ENCODE data around the gene ZBTB12. TPM values are rescaled to one million over a fixed set of nuclear protein-coding genes. Genes with fewer than 3 reads are reported as not detected.

The ZBTB12 gene
- total and polyA plus RNA-seq, 10 donors: 1.3 to 4.6 (median 3.9) TPM

GRCh38 chr6:31888276-31889258 is 13.3 kb downstream of the ZBTB12 start:
- TF ChIP-seq CTCF (IDR thresholded peaks at IDR 0.05 in 8 of 11, conservative IDR thresholded peaks at IDR 0.05 in 3 of 11): peak in 10 of 11 experiments; percentile 24 to 83 (median 59)
- TF ChIP-seq POLR2A (IDR thresholded peaks at IDR 0.05): no peak
- TF ChIP-seq POLR2AphosphoS5 (IDR thresholded peaks at IDR 0.05): peak in 1 of 3 donors; percentile 54
- Histone ChIP-seq H3K27ac (no peak overlapping the region), H3K4me1 (peaks cover 0 to 8% (median 0%) of the 10 kb centered on the region in 6 donors), H3K27me3 (replicated peaks in 1 of 7) (no peaks in the 10 kb centered on the region), H3K4me3 (no peak overlapping the region), H3K9me3 (no peaks in the 10 kb centered on the region), H3K36me3 (peaks cover 7 to 100% (median 84%) of the 10 kb centered on the region in 6 donors)
- intact Hi-C loops (cut with DNase I; ENCODE audit: low total_unique reads): no loop called here
- 81 to 90% (median 84%) methylated on average over 30 to 43 of the region's 43 CpGs for WGBS, 5 donors
- peak; percentile 84 for DNase-seq

DNA sequence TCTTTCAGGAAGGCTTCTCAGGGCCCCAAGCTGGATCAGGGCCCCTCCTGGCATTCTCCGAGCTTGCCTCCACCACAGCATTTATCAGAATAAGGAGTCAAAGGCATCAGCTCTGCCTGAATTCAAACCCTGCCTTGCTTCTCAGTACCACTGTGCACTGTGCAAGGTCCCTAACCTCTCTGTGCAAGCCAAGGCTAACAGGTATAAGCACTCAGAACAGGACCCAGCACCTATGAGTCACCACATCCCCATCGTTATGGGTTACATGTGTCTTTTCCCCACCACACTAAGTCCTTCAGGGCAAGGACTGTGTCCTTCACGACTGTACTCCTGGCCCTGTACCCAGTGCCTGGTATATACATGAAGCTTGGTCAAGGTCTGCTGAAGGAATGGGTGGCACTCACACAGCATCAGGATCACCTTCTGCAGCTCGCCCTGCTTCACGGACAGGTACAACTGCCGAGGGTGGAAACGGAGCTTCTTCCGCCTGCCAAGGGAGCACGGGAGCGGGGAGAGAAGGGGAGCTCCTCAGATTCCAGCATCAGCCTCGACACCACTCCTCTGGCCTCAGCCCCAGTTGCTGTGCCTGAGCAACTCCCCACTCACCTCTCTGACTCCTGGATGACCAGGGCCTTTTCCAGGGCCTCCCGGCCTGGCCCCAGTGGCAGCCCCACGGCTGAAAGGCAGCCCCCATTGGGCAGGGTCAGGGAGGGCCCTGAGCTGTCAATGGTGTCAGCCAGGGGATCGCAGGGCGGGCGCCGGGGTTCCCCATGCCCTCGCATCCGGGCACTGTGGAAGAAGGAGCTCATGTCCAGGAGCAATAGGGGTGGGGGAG is 14.5 kb downstream of the ZBTB12 start:
- no peak for DNase-seq
- Histone ChIP-seq H3K36me3 (peaks cover 7 to 100% (median 84%) of the 10 kb centered on the region in 6 donors), H3K27ac (no peak overlapping the region), H3K9me3 (no peaks in the 10 kb centered on the region), H3K27me3 (replicated peaks in 1 of 7) (no peaks in the 10 kb centered on the region), H3K4me1 (peaks cover 0 to 8% (median 0%) of the 10 kb centered on the region in 6 donors), H3K4me3 (no peak overlapping the region)
- intact Hi-C loops (cut with DNase I; ENCODE audit: low total_unique reads): no loop called here
- WGBS, 5 donors: 93 to 96% (median 95%) methylated on average over 11 to 19 of the region's 19 CpGs
- no peak for TF ChIP-seq POLR2AphosphoS5 (IDR thresholded peaks at IDR 0.05)
- TF ChIP-seq CTCF (IDR thresholded peaks at IDR 0.05 in 8 of 11, conservative IDR thresholded peaks at IDR 0.05 in 3 of 11): no peak
- TF ChIP-seq POLR2A (IDR thresholded peaks at IDR 0.05): no peak

DNA sequence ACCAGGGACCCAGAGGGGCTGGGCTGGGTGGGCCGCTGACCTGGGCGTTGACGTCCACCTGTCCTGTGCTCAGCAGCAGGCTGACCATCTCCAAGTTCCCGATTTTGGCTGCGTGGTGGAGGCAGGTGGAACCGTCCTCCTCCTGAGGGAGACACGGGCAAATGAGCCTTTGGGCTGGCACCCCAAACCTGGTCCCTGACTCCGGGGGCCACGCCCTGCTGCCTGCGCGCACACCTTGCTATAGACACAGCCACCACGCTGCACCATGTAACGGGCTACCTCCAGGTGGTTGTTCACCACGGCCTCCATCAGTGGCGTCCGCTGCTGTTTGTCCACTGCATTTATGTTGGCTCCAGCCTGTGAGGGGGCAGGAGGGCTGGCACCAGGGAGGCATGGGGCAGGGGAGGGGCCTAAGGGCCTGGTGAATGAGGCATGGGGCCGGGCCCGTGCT is 15.3 kb downstream of the ZBTB12 start:
- no peak overlapping the region for H3K4me3 ChIP-seq
- H3K27me3 ChIP-seq (replicated peaks in 1 of 7): no peaks in the 10 kb centered on the region
- no peak overlapping the region for H3K27ac ChIP-seq
- peaks cover 7 to 100% (median 85%) of the 10 kb centered on the region in 6 donors for H3K36me3 ChIP-seq
- WGBS, 5 donors: 89 to 98% (median 97%) methylated on average over 8 to 18 of the region's 18 CpGs
- DNase-seq: no peak
- H3K9me3 ChIP-seq: no peaks in the 10 kb centered on the region
- TF ChIP-seq POLR2AphosphoS5 (IDR thresholded peaks at IDR 0.05) (peak in 2 of 3 donors; percentile 22 to 43), POLR2A (IDR thresholded peaks at IDR 0.05) (no peak)
- peaks cover 0 to 8% (median 0%) of the 10 kb centered on the region in 6 donors for H3K4me1 ChIP-seq
- intact Hi-C loops (cut with DNase I; ENCODE audit: low total_unique reads): no loop called here

DNA sequence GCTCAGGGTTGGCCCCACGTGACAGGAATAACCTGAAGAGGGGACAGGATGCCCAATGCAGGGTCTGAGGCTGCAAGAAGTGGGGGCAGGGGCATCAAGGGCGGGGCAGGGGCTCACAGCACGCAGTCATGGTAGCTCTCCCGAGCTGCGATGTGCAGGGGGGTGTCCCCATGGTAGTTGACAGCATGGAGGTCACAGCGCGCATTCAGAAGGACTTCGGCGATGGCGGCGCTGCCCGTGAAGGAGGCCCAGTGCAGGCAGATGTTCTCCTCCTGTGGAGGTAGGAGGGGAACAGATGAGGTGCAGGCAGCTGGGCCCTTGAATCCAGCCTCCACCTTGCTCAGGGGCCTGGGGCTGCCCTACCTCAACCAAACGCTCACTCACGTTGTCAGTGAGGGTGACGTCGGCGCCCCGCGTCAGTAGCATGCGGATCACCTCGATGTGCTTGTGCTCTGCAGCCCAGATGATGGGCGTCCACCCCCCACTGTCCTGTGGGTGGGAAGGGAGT is 17.3 kb downstream of the ZBTB12 start:
- DNase-seq: no peak
- Histone ChIP-seq H3K27me3 (replicated peaks in 1 of 7) (no peaks in the 10 kb centered on the region), H3K4me3 (no peak overlapping the region), H3K4me1 (peaks cover 0 to 8% (median 0%) of the 10 kb centered on the region in 6 donors), H3K27ac (no peak overlapping the region), H3K36me3 (peaks cover 7 to 100% (median 98%) of the 10 kb centered on the region in 6 donors), H3K9me3 (no peaks in the 10 kb centered on the region)
- intact Hi-C loops (cut with DNase I; ENCODE audit: low total_unique reads): no loop called here
- peak in 1 of 3 donors; percentile 33 for TF ChIP-seq POLR2AphosphoS5 (IDR thresholded peaks at IDR 0.05)
- no peak for TF ChIP-seq CTCF (IDR thresholded peaks at IDR 0.05 in 8 of 11, conservative IDR thresholded peaks at IDR 0.05 in 3 of 11)
- TF ChIP-seq POLR2A (IDR thresholded peaks at IDR 0.05): no peak
- 93 to 97% (median 96%) methylated on average over 21 to 22 of the region's 22 CpGs for WGBS, 5 donors

Data from spleen (tissue), 11 donors.